Gastrocnemius medialis (tissue), 4 donors: ENCODE results near the gene DAPK1.

ENCODE experiments used
- POLR2A ChIP-seq, 2 donors: fragments of 450-650 bp; IDR thresholded peaks; one replicate each; pipeline ENCODE4 v1.6.1; 2017; ENCODE audit warnings: antibody characterized with exemption in 2 of 2, mild to moderate bottlenecking in 2 of 2, moderate library complexity in 2 of 2
- TF ChIP-seq, protein P1 (sequence below), 5 experiments: fragments of 450-650 bp in 3 of 5; fragments of 200-600 bp in 2 of 5; sonication (generic) in 2 of 5; IDR thresholded peaks in 4 of 5; conservative IDR thresholded peaks in 1 of 5; 1 replicate in 4 of 5; 2 replicates in 1 of 5; pipeline ENCODE4 v1.5.1; 2016 to 2019; ENCODE audit warnings: antibody characterized with exemption in 5 of 5, mild to moderate bottlenecking in 3 of 5, moderate library complexity in 3 of 5

GRCh38 chr9:87550253-87550954 is 52.7 kb downstream of the DAPK1 start:
- TF ChIP-seq, protein P1, sequence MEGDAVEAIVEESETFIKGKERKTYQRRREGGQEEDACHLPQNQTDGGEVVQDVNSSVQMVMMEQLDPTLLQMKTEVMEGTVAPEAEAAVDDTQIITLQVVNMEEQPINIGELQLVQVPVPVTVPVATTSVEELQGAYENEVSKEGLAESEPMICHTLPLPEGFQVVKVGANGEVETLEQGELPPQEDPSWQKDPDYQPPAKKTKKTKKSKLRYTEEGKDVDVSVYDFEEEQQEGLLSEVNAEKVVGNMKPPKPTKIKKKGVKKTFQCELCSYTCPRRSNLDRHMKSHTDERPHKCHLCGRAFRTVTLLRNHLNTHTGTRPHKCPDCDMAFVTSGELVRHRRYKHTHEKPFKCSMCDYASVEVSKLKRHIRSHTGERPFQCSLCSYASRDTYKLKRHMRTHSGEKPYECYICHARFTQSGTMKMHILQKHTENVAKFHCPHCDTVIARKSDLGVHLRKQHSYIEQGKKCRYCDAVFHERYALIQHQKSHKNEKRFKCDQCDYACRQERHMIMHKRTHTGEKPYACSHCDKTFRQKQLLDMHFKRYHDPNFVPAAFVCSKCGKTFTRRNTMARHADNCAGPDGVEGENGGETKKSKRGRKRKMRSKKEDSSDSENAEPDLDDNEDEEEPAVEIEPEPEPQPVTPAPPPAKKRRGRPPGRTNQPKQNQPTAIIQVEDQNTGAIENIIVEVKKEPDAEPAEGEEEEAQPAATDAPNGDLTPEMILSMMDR (IDR thresholded peaks at IDR 0.05 in 4 of 5, conservative IDR thresholded peaks at IDR 0.05 in 1 of 5): no peak
- no peak for TF ChIP-seq POLR2A (IDR thresholded peaks at IDR 0.05)
